ENCODE measurements around the gene SOX11.

SOX11 gene

DNA sequence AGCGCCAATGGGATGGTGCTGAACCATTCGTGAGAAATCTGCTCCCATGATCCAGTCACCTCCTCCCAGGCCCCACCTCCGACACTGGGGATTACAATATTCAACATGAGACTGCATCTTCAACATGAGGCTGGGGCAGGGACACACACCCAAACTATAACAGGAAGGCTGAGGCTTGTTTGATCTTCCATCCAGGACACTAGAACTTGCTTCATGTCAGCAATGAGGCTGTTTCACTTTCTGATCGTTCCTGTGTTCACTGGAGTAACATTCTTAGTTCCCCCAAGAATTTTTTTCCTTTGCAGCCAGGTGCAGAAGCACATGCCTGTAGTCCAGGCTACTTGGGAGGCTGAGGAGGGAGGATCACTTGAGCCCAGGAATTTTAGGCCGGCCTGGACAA is 30.8 kb upstream of the SOX11 start:
- no peak for ATAC-seq
- no peak for TF ChIP-seq OSR1 (CRISPR knock-in tag; IDR thresholded peaks at IDR 0.05)
- no peak for TF ChIP-seq TCF4 (CRISPR knock-in tag; IDR thresholded peaks at IDR 0.05; ENCODE audit: borderline replicate concordance)
- TF ChIP-seq, protein P1, sequence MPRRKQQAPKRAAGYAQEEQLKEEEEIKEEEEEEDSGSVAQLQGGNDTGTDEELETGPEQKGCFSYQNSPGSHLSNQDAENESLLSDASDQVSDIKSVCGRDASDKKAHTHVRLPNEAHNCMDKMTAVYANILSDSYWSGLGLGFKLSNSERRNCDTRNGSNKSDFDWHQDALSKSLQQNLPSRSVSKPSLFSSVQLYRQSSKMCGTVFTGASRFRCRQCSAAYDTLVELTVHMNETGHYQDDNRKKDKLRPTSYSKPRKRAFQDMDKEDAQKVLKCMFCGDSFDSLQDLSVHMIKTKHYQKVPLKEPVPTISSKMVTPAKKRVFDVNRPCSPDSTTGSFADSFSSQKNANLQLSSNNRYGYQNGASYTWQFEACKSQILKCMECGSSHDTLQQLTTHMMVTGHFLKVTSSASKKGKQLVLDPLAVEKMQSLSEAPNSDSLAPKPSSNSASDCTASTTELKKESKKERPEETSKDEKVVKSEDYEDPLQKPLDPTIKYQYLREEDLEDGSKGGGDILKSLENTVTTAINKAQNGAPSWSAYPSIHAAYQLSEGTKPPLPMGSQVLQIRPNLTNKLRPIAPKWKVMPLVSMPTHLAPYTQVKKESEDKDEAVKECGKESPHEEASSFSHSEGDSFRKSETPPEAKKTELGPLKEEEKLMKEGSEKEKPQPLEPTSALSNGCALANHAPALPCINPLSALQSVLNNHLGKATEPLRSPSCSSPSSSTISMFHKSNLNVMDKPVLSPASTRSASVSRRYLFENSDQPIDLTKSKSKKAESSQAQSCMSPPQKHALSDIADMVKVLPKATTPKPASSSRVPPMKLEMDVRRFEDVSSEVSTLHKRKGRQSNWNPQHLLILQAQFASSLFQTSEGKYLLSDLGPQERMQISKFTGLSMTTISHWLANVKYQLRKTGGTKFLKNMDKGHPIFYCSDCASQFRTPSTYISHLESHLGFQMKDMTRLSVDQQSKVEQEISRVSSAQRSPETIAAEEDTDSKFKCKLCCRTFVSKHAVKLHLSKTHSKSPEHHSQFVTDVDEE (CRISPR knock-in tag; IDR thresholded peaks at IDR 0.05): no peak

DNA sequence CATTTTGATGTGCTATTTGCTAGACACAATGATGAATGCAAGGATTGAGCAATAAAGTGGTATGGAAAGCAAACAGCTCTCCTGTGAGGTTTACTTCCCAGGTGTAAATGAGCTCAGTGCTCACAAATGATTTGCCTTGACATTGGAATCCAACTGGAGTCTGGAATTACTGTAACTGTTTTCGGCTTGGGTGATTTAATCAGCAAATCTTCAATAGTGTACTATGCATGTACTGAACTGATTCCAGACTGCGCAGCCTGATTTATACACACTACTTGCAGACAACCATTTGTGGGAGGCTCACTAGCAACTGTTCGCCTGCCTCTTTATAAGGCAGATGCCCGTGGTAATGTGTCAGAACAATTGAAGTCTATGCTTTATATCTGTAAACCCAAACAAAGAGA is 27.9 kb upstream of the SOX11 start:
- ATAC-seq: no peak
- TF ChIP-seq OSR1 (CRISPR knock-in tag; IDR thresholded peaks at IDR 0.05): no peak
- TF ChIP-seq TOX (CRISPR knock-in tag; IDR thresholded peaks at IDR 0.05; ENCODE audit: borderline replicate concordance): no peak
- TF ChIP-seq ZFP30 (CRISPR knock-in tag; IDR thresholded peaks at IDR 0.05): no peak
- TF ChIP-seq PPARA (CRISPR knock-in tag; IDR thresholded peaks at IDR 0.05; ENCODE audit: borderline replicate concordance): no peak
- TF ChIP-seq RARB (CRISPR knock-in tag; IDR thresholded peaks at IDR 0.05): no peak
- TF ChIP-seq, protein P1 (CRISPR knock-in tag; IDR thresholded peaks at IDR 0.05): no peak
- TF ChIP-seq, protein P2, sequence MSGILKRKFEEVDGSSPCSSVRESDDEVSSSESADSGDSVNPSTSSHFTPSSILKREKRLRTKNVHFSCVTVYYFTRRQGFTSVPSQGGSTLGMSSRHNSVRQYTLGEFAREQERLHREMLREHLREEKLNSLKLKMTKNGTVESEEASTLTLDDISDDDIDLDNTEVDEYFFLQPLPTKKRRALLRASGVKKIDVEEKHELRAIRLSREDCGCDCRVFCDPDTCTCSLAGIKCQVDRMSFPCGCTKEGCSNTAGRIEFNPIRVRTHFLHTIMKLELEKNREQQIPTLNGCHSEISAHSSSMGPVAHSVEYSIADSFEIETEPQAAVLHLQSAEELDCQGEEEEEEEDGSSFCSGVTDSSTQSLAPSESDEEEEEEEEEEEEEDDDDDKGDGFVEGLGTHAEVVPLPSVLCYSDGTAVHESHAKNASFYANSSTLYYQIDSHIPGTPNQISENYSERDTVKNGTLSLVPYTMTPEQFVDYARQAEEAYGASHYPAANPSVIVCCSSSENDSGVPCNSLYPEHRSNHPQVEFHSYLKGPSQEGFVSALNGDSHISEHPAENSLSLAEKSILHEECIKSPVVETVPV (CRISPR knock-in tag; IDR thresholded peaks at IDR 0.05): no peak
- no peak for TF ChIP-seq ISL1 (CRISPR knock-in tag; IDR thresholded peaks at IDR 0.05)
- TF ChIP-seq BACH2 (CRISPR knock-in tag; IDR thresholded peaks at IDR 0.05; ENCODE audit: borderline replicate concordance): no peak

DNA sequence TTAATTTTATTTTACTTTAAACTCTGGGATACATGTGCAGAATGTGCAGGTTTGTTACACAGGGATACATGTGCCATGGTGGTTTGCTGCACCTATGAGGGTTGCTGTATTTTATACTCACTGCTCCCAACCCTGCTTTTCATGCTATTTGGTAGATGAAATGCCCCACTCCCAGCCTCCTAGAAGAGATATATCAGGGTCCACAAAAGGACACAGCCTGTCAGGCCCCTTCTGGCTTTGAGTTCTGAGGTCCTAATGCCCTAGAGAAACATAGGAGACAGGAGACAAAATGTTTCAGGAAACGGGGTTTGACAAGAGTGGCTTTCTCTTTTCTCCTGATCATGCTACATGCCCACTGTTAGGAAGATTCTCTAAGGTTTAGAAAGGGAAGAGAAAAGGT is 27.1 kb upstream of the SOX11 start:
- TF ChIP-seq, protein P3, sequence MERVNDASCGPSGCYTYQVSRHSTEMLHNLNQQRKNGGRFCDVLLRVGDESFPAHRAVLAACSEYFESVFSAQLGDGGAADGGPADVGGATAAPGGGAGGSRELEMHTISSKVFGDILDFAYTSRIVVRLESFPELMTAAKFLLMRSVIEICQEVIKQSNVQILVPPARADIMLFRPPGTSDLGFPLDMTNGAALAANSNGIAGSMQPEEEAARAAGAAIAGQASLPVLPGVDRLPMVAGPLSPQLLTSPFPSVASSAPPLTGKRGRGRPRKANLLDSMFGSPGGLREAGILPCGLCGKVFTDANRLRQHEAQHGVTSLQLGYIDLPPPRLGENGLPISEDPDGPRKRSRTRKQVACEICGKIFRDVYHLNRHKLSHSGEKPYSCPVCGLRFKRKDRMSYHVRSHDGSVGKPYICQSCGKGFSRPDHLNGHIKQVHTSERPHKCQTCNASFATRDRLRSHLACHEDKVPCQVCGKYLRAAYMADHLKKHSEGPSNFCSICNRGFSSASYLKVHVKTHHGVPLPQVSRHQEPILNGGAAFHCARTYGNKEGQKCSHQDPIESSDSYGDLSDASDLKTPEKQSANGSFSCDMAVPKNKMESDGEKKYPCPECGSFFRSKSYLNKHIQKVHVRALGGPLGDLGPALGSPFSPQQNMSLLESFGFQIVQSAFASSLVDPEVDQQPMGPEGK (CRISPR knock-in tag; IDR thresholded peaks at IDR 0.05; ENCODE audit: borderline replicate concordance): no peak
- TF ChIP-seq ZFP30 (CRISPR knock-in tag; IDR thresholded peaks at IDR 0.05) (no peak), CSDC2 (CRISPR knock-in tag; IDR thresholded peaks at IDR 0.05) (no peak), ZNF565 (CRISPR knock-in tag; conservative IDR thresholded peaks at IDR 0.05; ENCODE audit: low read depth) (no peak), TOX (CRISPR knock-in tag; IDR thresholded peaks at IDR 0.05; ENCODE audit: borderline replicate concordance) (no peak), TCF4 (CRISPR knock-in tag; IDR thresholded peaks at IDR 0.05; ENCODE audit: borderline replicate concordance) (no peak), ARNTL (CRISPR knock-in tag; IDR thresholded peaks at IDR 0.05; ENCODE audit: borderline replicate concordance, low read depth) (no peak), ZNF8 (CRISPR knock-in tag; IDR thresholded peaks at IDR 0.05) (no peak), BACH2 (CRISPR knock-in tag; IDR thresholded peaks at IDR 0.05; ENCODE audit: borderline replicate concordance) (no peak), ZC3H10 (CRISPR knock-in tag; IDR thresholded peaks at IDR 0.05) (no peak), SNAI2 (CRISPR knock-in tag; IDR thresholded peaks at IDR 0.05) (no peak), ZNF70 (CRISPR knock-in tag; IDR thresholded peaks at IDR 0.05) (no peak), ZFP3 (CRISPR knock-in tag; IDR thresholded peaks at IDR 0.05) (no peak), PPARA (CRISPR knock-in tag; IDR thresholded peaks at IDR 0.05; ENCODE audit: borderline replicate concordance) (no peak), RARB (CRISPR knock-in tag; IDR thresholded peaks at IDR 0.05) (no peak)
- TF ChIP-seq, protein P1 (CRISPR knock-in tag; IDR thresholded peaks at IDR 0.05): no peak
- TF ChIP-seq, protein P4, sequence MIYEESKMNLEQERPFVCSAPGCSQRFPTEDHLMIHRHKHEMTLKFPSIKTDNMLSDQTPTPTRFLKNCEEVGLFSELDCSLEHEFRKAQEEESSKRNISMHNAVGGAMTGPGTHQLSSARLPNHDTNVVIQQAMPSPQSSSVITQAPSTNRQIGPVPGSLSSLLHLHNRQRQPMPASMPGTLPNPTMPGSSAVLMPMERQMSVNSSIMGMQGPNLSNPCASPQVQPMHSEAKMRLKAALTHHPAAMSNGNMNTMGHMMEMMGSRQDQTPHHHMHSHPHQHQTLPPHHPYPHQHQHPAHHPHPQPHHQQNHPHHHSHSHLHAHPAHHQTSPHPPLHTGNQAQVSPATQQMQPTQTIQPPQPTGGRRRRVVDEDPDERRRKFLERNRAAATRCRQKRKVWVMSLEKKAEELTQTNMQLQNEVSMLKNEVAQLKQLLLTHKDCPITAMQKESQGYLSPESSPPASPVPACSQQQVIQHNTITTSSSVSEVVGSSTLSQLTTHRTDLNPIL (CRISPR knock-in tag; IDR thresholded peaks at IDR 0.05; ENCODE audit: low read depth): no peak
- TF ChIP-seq, protein P5, sequence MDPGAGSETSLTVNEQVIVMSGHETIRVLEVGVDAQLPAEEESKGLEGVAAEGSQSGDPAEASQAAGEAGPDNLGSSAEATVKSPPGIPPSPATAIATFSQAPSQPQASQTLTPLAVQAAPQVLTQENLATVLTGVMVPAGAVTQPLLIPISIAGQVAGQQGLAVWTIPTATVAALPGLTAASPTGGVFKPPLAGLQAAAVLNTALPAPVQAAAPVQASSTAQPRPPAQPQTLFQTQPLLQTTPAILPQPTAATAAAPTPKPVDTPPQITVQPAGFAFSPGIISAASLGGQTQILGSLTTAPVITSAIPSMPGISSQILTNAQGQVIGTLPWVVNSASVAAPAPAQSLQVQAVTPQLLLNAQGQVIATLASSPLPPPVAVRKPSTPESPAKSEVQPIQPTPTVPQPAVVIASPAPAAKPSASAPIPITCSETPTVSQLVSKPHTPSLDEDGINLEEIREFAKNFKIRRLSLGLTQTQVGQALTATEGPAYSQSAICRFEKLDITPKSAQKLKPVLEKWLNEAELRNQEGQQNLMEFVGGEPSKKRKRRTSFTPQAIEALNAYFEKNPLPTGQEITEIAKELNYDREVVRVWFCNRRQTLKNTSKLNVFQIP (CRISPR knock-in tag; IDR thresholded peaks at IDR 0.05; ENCODE audit: borderline replicate concordance, low read depth): no peak
- no peak for ATAC-seq
